HG02981 (cell line): Measurements from ENCODE around the gene HBM.
"Not testable (repeated sequence)": the region's sequence is repeated elsewhere in the genome, so short reads cannot be mapped to it uniquely, and the experiment has no call there.

Experiments used
- ATAC-seq: cut with Tn5 transposase; IDR thresholded peaks from one replicate; pipeline ENCODE4 v1.9.1; 2021; ENCODE audit warnings: mild to moderate bottlenecking, moderate library complexity; ENCODE audit not compliant: unreplicated experiment

The HBM gene

DNA sequence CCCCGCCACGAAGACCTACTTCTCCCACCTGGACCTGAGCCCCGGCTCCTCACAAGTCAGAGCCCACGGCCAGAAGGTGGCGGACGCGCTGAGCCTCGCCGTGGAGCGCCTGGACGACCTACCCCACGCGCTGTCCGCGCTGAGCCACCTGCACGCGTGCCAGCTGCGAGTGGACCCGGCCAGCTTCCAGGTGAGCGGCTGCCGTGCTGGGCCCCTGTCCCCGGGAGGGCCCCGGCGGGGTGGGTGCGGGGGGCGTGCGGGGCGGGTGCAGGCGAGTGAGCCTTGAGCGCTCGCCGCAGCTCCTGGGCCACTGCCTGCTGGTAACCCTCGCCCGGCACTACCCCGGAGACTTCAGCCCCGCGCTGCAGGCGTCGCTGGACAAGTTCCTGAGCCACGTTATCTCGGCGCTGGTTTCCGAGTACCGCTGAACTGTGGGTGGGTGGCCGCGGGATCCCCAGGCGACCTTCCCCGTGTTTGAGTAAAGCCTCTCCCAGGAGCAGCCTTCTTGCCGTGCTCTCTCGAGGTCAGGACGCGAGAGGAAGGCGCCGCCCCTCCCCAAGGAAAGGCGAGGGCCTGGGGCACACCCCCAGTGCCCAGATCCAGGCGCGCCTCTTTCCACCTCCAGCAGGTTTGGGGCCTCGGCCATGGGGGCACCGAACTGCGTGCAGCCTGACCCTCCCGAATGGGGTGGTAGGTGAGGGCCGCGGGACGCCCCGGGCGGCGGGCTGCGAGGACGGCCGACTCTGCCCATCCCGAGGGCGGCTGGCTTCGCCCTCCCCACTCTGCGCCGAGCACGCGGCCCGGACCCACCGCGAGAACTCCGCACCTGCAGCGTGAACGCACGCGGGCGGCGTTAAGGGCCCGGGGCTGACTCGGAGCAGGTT lies 15.1 kb downstream of the HBM start:
- no peak for ATAC-seq

DNA sequence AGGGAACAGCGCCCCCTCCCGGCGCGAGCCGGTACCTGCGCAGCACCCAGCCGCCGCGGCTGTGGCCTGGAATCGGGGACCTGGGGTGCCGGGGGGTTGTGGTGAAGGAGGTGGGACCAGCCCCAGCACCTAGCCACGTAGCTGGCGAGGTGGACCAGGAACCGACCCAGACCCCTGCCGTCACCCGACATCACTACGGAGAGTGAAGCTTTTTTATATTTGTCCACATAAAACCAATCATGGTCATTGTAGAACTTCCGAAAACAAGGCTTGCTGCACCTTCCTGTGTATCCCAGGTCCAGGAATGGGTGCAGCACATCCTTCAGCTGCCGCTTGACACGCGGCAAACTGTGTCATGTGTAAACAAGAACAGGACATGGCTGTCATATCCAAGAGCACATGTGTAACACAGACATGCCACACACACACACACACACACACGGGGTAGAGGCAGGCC lies 15.8 kb downstream of the HBM start:
- no peak for ATAC-seq

DNA sequence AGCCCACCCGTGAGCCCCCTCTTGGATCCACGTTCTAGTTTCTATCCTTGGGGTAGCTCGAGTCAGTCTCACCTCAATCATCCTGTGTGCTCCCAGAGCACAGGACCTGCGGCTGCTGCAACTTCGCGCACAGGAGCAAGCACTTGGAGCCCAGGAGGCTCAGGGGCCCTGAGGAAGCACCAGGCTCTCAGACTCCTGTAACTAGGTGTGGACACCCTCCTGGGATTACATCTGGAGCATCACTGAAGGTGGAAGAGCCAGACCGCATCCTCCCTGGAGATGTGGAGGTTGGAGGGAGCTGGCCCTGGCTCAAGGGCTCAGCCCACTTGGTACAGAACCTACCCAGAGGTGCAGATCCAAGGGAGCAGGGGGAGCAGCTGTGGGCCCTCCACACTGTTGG lies 17.2 kb downstream of the HBM start:
- ATAC-seq, result no peak

DNA sequence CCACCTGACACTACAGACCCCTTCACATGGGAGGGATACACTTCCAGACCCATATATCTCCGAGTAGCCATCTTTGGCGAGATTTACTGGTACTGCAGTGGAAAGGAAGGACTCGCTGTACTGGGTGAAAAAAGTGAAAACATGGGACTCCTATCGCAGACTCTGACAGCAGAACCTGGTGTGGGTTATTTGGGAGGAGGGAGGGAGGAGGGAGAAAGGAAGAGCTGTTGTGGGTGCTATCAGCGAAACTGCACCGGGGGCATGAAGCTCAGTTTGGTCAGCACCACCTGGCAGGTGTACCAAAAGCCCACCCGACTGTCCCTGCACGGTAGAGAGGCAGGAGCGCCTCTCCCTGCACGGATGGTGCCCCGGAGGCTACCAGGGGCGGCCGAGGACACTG lies 19.4 kb downstream of the HBM start:
- ATAC-seq, result no peak

DNA sequence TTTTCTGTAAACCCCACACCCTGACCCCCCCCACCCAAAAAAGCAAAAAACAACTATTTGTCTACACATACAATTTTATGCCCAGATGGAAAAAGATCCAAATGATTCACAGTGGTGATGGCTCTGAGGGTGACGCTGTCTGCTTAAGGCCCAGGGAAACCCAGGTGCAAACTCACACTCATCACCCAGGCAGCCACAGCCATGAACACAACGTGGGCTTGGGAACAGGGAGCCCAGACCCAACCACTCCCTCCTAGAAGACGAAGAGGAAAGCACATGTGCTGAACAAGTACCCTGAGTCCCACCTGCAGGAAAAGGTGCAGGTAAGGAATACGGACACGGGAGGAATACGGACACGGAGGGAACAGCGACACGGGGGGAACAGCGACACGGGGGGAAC lies 19.9 kb downstream of the HBM start:
- ATAC-seq, result no peak

DNA sequence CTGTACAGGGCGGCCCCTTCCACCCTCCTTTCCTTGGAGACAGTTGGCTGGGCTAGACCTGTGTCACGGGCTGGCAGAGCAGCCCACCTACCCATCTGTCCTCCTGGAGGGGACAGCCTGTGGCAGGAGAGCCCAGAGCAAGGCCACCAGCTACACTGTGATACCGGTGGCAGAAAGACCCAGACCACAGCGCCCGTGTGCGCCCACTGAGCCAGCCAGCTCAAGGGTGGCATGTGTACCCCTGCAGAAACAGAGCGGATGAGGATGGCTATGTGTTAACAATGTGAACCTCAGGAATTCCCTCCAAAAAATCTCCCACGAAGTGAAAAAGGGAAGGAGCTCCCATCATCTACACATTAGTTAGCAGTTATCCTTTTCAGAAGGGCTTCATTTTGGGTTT lies 21.6 kb downstream of the HBM start:
- ATAC-seq, result no peak

DNA sequence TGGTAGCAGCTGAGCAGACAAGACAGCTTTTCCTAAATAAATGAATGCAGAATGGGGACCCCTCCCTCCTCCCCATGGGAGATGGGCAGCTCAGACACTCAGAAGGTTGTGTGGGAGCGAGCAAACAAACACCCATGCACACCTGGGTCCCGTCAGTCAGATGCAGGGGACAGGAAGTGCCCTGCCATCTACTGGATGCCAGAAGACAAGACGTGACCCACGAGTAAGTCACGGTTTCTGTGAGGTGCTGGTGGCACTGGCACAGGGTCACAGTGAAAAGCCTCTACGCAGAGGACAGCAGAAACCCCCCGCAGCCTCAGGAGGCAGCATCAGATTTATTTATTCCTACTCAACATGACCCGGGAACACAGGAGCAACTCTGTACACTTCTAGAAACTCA lies 22.9 kb downstream of the HBM start:
- no peak for ATAC-seq

DNA sequence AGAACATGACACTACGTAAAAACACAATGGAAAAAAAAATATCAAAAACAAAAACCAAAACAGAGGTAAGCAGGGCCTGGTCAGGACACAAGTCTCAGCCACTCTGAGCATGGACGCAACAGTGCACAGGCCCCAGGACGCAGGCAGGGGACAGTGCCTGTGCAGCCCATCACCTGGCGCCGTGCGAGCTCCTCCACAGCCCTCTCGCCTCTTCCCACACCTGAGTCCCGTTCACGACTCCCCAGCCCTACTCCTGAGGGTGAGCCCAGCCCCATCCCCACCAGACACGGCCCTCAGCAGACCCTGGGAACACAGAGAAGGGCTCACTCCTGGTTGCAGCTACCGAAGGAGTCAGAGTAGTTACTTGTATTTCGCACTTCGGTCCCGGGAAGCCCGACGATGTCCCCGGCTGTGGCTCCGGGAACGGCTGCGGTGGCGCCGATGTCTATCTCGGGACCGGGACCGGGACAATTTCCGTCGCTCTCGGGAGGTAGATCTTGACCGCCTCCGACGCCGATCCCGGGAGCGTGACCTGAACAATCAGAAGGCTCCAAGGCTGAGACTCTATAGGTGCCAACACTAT lies 23.9 kb downstream of the HBM start:
- ATAC-seq, result no peak

DNA sequence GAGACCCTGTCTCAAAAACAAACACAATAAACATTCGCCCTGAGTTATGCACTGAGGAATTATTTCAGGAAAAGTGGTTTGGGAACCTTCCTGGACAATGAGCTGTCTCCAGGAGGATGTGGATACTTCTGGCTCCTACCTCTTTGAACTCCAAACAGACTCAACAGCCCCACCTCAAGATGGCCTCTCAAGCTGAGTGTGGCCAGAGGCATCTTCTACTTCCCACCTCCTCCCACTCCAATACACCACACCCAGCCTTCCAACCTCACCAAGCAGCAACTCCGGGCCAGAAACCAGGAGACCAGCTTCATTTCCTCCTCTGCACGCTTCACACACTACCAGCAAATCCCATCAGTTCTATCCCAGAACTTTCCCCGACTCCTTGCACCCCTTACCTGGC lies 26.1 kb downstream of the HBM start:
- no peak for ATAC-seq

DNA sequence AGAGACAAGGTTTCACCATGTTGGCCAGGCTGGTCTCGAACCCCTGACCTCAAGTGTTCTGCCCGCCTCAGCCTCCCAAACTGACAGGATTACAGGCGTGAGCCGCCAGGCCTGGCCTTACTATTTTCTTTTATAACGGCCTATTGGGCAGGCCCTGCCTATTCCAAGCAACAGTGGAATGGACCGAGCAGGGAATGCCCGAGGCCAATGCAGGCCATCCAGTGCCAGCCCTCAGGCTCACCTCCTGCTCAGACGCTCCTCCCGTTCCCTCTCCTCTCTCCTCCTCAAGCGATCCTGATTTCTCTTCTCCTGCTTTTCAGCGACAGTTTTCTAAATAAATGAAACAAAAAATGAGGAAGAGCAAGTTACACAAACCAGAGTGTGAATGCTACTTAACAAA lies 26.9 kb downstream of the HBM start:
- no peak for ATAC-seq

DNA sequence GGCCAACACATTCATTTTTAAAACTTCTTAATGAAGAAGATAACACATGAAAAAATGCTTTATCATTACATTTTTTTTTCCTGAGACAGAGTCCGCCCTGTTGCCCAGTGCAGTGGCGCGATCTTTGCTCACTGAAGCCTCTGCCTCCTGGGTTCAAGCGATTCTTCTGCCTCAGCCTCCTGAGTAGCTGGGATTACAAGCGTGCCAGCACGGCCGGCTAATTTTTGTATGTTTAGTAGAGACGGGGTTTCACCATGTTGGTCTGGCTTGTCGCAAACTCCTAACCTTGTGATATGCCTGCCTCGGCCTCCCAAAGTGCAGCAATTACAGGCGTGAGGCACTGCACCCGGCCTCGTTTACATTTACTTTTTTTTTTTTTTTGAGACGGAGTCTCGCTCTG lies 27.7 kb downstream of the HBM start:
- ATAC-seq, result no peak

DNA sequence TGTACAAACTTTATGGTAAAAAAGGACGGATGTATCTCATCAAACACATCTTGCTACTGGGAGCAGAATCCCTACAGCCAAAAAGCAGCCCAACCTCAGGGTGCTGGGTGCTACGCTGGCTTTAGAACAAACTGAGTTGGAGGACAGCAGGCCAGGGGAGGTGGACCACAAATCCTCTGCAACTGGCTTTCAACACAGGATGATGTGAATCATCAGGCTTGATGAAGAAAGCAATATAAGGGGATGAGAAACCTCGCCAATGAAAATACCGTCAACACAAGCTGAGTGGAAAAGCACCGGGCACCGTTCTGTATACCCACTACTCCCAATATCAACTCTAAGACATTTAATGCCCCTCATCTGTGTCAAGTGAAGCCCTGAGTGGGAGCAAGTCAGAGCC lies 28.7 kb downstream of the HBM start:
- ATAC-seq, result no peak

DNA sequence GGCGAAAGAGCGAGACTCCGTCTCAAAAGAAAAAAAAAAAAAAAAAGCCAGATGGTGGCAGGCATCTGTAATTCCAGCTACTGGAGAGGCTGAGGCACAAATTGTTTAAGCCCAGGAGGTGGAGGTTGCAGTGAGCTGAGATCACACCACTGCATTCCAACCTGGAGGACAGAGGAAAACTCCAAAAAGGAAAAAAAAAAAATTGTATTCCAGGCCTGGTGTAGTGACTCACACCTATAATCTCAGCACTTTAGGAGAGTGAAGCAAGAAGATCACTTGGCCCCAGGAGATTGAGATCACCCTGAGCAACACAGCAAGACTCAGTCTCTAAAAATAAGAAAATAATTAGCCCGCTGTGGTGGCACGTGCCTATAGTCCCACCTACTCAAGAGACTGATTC lies 34.6 kb downstream of the HBM start:
- no peak for ATAC-seq

DNA sequence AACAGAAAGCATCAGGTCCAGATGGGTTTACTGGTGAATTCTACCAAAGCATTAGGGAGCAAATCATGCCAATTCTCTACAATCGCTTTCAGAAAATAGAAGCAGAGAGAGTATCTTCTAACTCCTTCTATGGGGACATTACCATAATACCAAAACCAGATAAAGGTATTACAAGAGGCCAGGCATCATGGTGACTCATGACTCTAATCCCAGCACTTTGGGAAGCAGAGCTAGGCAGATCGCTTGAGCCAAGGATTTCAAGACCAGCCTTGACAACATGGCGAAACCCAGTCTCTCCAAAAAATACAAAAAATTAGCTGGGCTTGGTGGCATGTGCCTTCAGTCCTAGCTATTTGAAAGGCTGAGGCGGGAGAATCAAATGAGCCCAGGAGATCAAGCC lies 37.5 kb downstream of the HBM start:
- ATAC-seq, result no peak

DNA sequence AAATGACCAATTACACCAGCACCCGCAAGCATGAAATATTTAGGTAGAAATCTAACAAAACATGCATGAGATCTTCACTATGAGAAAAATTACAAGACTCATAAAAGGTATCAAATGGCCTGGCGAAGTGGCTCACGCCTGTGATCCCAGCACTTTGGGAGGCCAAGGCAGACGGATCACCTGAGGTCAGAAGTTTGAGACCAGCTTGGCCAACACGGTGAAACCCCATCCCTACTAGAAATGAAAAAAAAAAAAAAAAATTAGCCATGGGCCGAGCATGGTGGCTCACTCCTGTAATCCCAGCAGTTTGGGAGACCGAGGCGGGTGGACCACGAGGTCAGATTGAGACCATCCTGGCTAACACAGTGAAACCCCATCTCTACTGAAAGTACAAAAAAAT lies 38.3 kb downstream of the HBM start:
- ATAC-seq, result not testable (repeated sequence)

DNA sequence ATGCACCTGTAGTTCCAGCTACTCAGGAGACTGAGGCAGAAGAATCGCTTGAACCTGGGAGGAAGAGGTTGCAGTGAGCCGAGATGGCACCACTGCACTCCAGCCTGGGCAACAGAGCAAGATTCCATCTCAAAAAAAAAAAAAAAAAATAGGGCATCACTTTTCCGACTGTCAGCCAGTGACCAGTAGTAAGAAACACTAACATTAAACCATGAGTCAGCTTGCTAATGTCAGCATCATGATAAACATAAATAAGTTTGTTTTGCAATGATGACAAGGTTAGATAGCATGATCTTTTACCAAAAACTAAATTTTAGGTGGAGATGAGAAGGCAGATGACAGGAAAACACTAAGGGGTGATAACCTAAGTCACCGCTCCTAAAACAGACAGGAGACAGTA lies 43.6 kb downstream of the HBM start:
- not testable (repeated sequence) for ATAC-seq

DNA sequence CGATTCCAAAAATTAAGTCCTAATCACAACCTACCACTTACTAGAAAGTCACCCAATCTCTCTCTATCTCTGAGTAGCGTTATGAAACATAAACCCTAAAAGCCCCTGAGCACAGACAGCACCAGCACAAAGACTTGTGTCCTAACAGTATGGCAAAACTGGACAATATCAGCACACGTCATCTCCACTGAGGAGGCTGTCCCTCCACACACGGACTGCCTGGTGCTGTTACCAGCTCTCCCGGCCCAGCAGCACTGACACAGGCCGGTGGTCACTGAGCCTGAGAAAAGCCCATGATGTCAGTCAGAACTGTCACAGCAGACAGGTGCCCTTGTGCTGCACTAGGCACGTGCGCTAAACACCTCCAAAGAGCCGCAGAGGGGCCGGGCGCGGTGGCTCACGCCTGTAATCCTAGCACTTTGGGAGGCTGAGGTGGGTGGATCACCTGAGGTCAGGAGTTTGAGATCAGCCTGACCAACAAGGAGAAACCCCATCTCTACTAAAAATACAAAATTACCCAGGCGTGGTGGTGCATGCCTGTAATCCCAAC lies 45.9 kb downstream of the HBM start:
- not testable (repeated sequence) for ATAC-seq

DNA sequence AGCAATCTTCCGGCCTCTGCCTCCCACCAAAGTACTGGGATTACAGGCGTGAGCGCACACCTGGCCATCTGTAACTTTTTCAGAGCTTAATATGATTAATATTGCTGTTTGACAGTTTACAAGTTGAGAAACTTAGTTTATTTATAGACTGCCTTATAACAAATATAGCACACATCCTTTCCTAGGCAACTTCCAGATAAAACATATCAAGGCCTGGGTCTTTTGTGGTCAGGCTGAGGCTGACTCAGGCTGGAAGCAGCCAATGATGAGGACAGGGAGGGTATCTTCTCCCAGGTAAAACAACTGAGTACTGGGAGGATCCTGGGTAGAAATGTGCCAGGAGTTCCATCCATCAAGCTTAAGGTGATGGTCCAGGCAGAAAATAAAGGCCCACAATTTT lies 47.2 kb downstream of the HBM start:
- ATAC-seq, result no peak
